Brain pericyte (primary cell): ENCODE results near the gene NUP133.
"Not testable (repeated sequence)": the region's sequence is repeated elsewhere in the genome, so short reads cannot be mapped to it uniquely, and the experiment has no call there.

ENCODE experiments used
- DNase-seq: peaks from one replicate; pipeline ENCODE4 v3.0.0-alpha.2; 2012; ENCODE audit warnings: low read depth, low spot score

NUP133 gene

DNA sequence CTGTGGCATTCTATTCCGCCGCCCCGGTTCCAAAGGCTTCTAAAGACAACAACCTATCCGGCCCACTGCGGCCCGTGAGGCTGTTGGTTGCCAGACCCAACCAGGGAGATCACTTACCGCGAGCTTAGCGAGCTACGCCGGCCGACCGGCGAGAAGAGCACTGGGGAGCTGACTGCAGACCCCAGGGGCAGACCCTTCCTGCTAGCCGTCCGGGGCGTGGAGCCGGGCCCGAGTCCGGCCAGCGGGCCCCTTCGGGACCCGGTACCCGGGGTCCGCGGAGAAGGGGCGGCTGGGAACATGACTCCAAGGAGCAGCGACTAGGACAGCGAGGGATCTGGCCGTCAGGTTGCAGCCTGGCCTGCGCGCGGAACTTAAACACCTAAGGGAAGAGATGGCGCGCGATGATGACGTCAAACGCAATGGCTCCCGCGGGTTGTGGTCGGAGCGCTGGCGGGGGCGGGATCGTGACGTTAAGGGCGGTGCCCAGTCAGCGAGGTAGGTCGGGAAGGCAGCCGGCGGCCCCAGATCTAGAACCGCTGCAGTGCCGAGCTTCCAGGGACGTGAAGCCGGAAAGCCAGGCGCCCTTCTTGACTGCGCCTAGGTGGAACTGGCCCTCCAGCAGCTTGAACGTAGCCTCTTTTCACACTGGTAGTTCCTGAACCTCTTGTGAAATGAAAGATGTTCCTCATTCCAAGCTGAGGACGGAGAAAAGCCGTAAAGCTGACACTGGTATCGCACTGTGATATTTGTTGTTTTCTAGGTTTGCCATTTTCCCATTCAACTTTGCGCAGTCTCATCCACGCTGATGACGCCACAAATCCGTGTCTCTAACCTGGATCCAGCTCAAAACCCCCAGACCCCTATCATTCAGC lies at the start of gene NUP133:
NUP133 (minus strand) TSS at position 391 of the 872 bp plus-strand sequence; CDS start at position 299, 92 bp downstream.
- peak; percentile 96 for DNase-seq

GRCh38 chr1:229557200-229557850 lies 49.2 kb upstream of the NUP133 start:
- DNase-seq, result no peak

- DNase-seq, result no peak
Measured at GRCh38 chr1:229554886-229555621, 46.9 kb upstream of the NUP133 start.

GRCh38 chr1:229553621-229554130 lies 45.5 kb upstream of the NUP133 start:
- no peak for DNase-seq

GRCh38 chr1:229552732-229553131 lies 44.6 kb upstream of the NUP133 start:
- no peak for DNase-seq

DNA sequence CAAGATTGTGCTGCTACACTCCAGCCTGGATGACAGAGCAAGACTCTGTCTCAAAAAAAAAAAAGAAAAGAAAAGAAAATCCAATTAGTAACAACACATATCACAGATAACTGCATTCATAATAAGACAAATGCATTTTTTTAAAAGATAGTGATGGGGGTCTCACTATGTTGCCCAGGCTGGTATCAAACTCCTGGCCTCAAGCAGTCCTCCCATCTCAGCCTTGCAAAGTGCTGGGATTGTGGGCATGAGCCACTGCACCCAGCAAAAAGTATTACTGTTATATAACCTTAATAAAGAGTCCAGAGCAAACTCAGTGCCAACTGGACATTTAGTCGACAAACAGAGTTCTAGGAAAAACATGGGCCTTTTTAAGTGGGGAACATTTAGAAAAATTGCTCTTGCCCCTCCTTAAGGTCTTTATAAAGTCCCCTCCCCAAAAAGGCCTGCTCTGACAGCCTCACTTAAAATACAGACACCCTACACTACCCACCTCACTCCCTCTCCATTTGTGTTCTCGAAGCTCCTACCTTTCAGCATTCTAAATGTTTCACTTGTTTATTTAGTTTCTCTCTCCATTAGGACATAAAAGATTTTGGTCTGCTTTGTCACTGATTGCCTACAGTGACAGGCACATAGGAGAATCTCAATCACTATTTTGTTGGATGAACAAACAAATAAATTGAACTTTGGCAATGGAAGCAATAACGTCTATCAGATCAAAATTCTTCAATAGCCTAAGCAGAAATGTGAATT lies 42.8 kb upstream of the NUP133 start:
- no peak for DNase-seq

GRCh38 chr1:229547542-229547941 lies 39.4 kb upstream of the NUP133 start:
- DNase-seq, result no peak

- no peak for DNase-seq
Measured at GRCh38 chr1:229544587-229544986, 36.4 kb upstream of the NUP133 start.

DNA sequence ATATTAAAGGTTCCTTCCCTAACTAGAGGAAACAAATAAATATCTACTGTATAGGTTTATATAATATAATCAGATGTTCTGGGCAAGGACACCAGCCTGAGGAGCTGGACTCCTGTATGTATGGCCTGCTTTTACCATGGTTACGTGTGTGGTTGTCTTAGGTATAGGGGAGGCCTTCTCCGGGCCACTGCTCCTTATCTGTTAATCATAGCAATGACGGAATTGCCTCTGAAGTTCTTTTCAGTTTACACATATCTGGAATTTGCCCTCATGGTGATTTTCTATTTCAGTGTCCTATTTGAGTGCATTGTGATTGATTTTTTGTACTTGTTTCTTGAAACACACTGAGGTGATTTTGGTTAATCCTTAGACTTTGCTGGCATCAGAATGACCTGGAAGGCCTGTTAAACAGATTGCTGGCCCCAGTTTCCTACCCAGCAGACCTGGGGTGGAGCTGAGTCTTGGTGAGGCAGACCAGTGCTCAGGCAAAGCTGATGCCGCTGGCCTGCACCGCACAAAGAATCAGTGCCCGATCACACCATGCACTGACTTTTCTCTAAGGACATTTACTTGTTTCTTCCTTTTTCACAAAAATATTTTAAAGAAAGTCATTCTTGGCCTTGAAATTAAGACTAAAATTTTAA lies 31.8 kb upstream of the NUP133 start:
- no peak for DNase-seq

DNA sequence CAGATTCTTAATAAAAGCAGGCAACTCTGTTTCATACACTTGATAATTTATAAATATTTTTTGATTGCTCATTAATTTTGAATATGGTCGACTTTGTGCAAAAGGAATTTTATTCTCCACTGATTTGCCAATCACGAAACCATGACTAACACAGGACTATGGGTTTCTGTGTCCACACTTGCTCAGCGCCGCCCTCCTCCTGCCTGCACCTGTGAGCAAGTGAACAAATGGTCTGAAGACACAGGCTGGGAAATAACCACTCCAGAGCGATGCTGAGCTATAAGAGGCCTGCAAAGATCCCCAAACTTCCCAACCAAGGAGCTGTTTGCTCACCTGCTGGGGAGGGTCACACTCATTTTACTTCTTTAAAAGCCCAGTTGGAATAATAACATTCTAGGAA lies 30.8 kb upstream of the NUP133 start:
- DNase-seq, result no peak

- no peak for DNase-seq
Measured at GRCh38 chr1:229537894-229538293, 29.8 kb upstream of the NUP133 start.

GRCh38 chr1:229536982-229537381 lies 28.8 kb upstream of the NUP133 start:
- DNase-seq, result no peak

- DNase-seq, result no peak
Measured at GRCh38 chr1:229535230-229535629, 27.1 kb upstream of the NUP133 start.

GRCh38 chr1:229531326-229531725 lies 23.2 kb upstream of the NUP133 start:
- DNase-seq, result no peak

DNA sequence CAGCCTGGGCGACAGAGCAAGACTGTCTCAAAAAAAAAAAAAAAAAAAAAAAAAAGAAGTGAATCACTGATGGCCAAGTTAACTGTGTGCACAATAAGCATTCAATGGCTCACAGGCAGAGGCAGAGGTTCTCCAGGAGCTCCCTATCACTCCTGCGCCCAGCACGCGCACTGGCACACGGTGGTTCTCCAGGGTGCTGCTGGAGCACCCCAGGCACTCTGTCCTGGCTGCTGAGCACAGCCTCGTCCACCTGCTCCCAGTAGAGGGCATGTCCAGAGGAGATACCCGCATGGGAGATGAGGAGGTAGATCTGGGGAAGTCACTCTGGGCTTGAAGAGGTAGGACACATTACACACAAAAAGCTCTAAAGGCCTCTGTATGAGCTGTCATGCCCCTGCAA lies 21.5 kb upstream of the NUP133 start:
- DNase-seq, result no peak

GRCh38 chr1:229526695-229527094 lies 18.6 kb upstream of the NUP133 start:
- no peak for DNase-seq

GRCh38 chr1:229523052-229523451 lies 14.9 kb upstream of the NUP133 start:
- no peak for DNase-seq

DNA sequence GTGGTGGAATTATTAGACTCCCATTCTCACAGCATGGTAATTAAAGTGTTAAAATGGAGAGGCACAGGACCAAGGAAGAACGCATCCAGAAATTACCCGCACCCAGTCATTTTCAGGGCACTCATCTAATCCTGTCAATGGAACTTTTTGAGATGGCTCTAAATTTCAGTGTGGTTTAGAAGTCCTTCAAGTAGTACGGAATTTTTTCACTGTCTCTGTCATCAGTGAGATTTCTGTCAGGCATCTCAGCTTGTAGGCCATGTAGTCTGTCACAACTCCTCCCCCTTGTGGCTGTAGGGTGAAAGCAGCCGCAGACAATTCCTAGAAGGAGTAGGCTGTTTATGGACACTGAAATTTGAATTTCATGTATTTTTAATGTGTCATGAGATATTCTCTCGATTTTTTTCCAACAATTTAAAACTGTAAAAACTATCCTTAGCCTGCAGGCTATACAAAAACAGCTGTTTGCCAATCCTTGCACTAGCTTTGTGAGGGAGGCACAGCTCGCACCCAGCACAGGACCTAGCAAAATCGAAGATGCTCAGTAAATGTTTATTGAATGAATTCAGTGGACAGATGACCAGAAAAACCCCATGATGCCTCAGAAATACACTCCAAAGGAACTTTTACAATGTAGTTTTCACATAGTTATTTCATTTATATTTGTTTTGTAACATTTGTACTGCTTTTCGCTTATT lies 6.6 kb upstream of the NUP133 start:
- DNase-seq, result no peak

- DNase-seq, result not testable (repeated sequence)
Measured at GRCh38 chr1:229511625-229512024, 3.5 kb upstream of the NUP133 start.

- DNase-seq, result not testable (repeated sequence)
Measured at GRCh38 chr1:229511201-229511600, 3.1 kb upstream of the NUP133 start.
